Stimulated activated CD4-positive, alpha-beta T cell treated with anti-CD3 and anti-CD28 coated beads, TNF-alpha, amount 100 ng/mL, for 1 hour (primary cell): ENCODE results near the gene FBXO44.

Experiments
- DNase-seq, 3 donors: peaks; one replicate each; pipeline ENCODE4 v3.0.0-alpha.2; 2020; ENCODE audit warnings: low read depth in 3 of 3, low spot score in 1 of 3

Gene FBXO44

DNA sequence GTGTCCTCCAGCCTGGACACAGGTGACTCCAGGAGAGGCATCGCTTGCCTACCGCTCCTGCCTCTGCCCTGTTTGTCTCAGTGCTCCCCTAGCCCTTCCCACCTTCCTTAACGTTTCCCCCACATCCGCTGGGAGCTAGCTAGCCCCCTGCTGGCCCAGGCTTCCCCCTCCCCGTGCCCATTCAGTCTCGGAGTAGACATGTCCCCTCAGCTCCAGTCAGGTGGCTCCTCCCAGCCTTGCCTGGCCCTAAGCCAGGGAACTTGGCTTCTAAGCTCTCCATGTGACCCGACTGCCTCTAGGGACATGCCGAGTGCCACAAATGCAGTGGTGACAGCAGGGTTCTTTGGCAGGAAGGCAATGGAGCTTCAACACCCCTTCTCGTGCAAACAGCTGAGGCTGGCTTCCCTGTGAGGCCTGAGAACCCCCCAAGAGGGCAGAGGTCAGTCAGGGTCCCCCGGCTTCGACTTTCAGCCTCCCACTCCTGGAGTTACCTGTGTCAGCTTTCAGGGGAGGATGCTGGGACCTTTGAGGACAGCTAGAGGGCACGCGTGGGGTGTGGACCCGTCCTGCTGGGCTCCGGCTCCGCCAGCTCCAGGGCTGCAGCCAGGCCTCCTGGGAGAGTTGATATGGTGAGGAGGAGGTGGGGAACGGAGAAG, 53.1 kb downstream of the FBXO44 start:
- no peak for DNase-seq

DNA sequence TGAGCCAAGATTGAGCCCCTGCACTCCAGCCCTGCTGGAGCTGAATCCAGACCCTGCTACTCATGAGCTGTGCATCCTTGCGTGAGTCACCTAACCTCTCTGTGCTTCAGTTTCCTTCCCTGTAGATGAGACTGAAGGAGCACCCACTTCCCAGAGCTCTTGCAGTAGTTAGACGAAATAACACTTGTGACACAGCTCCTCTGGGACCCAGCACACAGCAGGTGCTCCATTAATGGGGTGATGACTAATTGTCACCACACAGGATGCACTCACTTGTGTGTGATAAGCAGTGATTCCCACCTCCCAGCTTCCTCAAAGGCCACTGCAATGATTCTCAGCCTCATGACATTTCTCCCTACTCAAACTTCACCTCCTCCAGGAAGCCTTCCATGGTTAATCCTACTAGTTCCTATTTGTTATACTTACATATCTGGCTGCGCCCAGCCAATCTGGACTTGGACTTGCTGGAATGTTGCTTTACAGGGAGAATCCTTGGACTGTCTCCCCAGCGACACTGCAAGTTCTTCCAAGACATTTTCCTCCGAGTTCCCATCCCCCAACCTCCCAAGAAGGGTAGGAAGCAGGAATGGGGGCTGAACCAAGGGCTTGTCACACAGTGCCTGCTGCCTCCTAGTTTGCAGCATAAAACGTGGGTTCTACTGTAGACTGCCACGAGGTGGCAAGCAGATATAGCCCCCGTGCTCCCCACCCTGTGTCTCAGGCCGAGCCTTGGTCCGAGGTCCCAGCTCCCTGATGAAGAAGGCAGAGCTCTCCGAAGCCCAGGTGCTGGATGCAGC, 54.1 kb downstream of the FBXO44 start:
- no peak for DNase-seq

DNA sequence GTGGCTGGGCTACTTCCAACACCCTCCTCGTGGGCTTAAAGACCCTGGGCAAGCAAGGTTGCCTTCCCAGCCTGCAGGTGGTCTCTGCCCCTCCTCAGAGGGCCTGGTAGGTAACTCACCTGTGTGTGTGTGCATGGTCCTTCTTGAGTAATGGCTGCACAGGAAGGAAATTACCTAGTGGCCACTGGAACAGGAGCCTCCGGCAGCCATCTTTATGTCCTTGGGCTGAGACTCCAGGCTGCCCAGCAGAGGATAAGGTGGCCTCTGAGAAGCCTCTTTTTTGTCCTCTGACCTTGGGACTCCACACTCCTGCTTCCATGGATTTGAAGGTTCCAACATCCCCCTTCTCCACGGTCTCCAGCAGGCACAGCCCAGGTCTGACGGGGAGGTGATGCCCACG, 56.8 kb downstream of the FBXO44 start:
- DNase-seq: no peak

DNA sequence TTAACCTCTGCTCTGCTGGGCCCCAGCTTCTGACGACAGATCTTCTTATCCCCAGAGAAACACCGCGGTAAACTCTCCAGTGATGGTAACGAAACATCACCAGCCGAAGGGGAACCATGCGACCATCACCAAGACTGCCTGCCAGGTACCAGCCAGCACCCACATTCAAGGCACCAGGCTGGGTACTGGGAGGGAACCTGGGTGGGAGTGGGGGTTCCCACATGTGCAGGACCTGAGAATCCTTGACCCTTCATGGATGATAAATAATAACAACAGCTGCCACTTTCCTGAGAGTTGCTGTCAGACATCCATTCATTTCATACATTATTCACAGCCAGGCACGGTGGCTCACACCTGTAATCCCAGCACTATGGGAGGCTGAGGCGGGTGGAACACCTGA, 57.6 kb downstream of the FBXO44 start:
- no peak for DNase-seq
